Gastrocnemius medialis (tissue), 4 donors: Measurements from ENCODE around the gene BRAT1.

ENCODE experiments used
- POLR2A ChIP-seq, 2 donors: fragments of 450-650 bp; IDR thresholded peaks; one replicate each; pipeline ENCODE4 v1.6.1; 2017; ENCODE audit warnings: antibody characterized with exemption in 2 of 2, mild to moderate bottlenecking in 2 of 2, moderate library complexity in 2 of 2
- TF ChIP-seq, protein P1 (sequence below), 5 experiments: fragments of 450-650 bp in 3 of 5; fragments of 200-600 bp in 2 of 5; sonication (generic) in 2 of 5; IDR thresholded peaks in 4 of 5; conservative IDR thresholded peaks in 1 of 5; 1 replicate in 4 of 5; 2 replicates in 1 of 5; pipeline ENCODE4 v1.5.1; 2016 to 2019; ENCODE audit warnings: antibody characterized with exemption in 5 of 5, mild to moderate bottlenecking in 3 of 5, moderate library complexity in 3 of 5

DNA sequence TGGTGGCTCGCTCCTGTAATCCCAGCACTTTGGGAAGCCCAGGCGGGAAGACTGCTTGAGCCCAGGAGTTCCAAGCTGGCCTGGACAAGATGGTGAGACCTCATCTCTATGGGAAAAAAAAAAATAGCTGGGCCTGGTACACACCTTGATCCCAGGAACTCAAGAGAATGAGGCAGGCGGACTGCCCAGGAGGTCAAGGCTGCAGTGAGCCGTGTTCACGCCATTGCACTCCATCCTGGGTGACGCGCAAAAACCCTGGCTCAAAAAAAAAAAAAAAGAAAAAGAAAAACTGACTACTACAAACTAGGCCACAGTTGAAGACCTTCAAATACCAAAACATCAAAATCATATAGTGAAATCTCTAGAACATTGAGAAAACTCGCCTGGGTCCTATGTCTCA is 3.9 kb downstream of the BRAT1 start:
- TF ChIP-seq, protein P1, sequence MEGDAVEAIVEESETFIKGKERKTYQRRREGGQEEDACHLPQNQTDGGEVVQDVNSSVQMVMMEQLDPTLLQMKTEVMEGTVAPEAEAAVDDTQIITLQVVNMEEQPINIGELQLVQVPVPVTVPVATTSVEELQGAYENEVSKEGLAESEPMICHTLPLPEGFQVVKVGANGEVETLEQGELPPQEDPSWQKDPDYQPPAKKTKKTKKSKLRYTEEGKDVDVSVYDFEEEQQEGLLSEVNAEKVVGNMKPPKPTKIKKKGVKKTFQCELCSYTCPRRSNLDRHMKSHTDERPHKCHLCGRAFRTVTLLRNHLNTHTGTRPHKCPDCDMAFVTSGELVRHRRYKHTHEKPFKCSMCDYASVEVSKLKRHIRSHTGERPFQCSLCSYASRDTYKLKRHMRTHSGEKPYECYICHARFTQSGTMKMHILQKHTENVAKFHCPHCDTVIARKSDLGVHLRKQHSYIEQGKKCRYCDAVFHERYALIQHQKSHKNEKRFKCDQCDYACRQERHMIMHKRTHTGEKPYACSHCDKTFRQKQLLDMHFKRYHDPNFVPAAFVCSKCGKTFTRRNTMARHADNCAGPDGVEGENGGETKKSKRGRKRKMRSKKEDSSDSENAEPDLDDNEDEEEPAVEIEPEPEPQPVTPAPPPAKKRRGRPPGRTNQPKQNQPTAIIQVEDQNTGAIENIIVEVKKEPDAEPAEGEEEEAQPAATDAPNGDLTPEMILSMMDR (IDR thresholded peaks at IDR 0.05 in 4 of 5, conservative IDR thresholded peaks at IDR 0.05 in 1 of 5) = no peak
- TF ChIP-seq POLR2A (IDR thresholded peaks at IDR 0.05) = no peak
